Natural killer cell (primary cell): ENCODE results near the gene TADA2A. TPM values are rescaled to one million over a fixed set of nuclear protein-coding genes. Genes with fewer than 3 reads are reported as not detected.

Experiments
- ATAC-seq, 3 donors: fragments of 150-1000 bp in 2 of 3; fragments of 200-7000 bp in 1 of 3; cut with Tn5 transposase; 1 replicate in 1 of 3; 2 replicates in 2 of 3; pipeline ENCODE4 v1.10.0; 2021; ENCODE audit warnings: mild to moderate bottlenecking in 2 of 3, moderate library complexity in 2 of 3
- DNase-seq, 2 donors: peaks; one replicate each; pipeline versions ENCODE4 v3.0.0 to v3.0.0-alpha.2; 2013 to 2021; ENCODE audit warnings: mixed read lengths in 1 of 2
- H3K27ac ChIP-seq: one replicate; pipeline ENCODE4 v1.5.1; 2013; ENCODE audit warnings: mild to moderate bottlenecking, low read length
- H3K27me3 ChIP-seq: one replicate; pipeline ENCODE4 v1.6.1; 2013; ENCODE audit warnings: low read length; ENCODE audit not compliant: control insufficient read depth, insufficient read depth
- H3K36me3 ChIP-seq: one replicate; pipeline ENCODE4 v1.6.1; 2013; ENCODE audit warnings: low read length; ENCODE audit not compliant: control insufficient read depth, insufficient read depth
- H3K4me1 ChIP-seq: one replicate; pipeline ENCODE4 v1.6.1; 2013; ENCODE audit warnings: low read length; ENCODE audit not compliant: control insufficient read depth, insufficient read depth
- H3K4me3 ChIP-seq: one replicate; pipeline ENCODE4 v1.5.1; 2013; ENCODE audit warnings: low read length
- H3K9me3 ChIP-seq: one replicate; pipeline ENCODE4 v1.6.1; 2013; ENCODE audit warnings: low read length; ENCODE audit not compliant: control insufficient read depth, insufficient read depth
- H3K27ac Mint-ChIP-seq, 2 donors: one replicate each; pipeline ENCODE4 v1.8.0; 2022; ENCODE audit warnings: mild to moderate bottlenecking in 2 of 2, mixed read lengths in 2 of 2, moderate library complexity in 1 of 2
- H3K27me3 Mint-ChIP-seq, 2 donors: one replicate each; pipeline ENCODE4 v1.8.0; 2022; ENCODE audit warnings: low read depth in 2 of 2, mixed read lengths in 2 of 2
- H3K36me3 Mint-ChIP-seq: one replicate; pipeline ENCODE4 v1.8.0; 2022; ENCODE audit warnings: mixed read lengths
- H3K4me1 Mint-ChIP-seq, 2 donors: one replicate each; pipeline ENCODE4 v1.8.0; 2022; ENCODE audit warnings: mixed read lengths in 2 of 2
- H3K4me3 Mint-ChIP-seq: one replicate; pipeline ENCODE4 v1.8.0; 2022; ENCODE audit warnings: mild to moderate bottlenecking, moderate library complexity, mixed read lengths
- H3K9me3 Mint-ChIP-seq, 2 donors: one replicate each; pipeline ENCODE4 v1.8.0; 2022; ENCODE audit warnings: mixed read lengths in 2 of 2
- CTCF ChIP-seq: fragments of 200-600 bp; IDR thresholded peaks from one replicate; pipeline ENCODE4 v1.8.0; 2022; ENCODE audit warnings: antibody characterized with exemption
- WGBS: methylation state at CpG from one replicate; pipeline ENCODE4 v1.1.7; 2013; ENCODE audit warnings: missing lambda C conversion rate; ENCODE audit not compliant: insufficient coverage; 5-methylcytosine and 5-hydroxymethylcytosine counted together
- intact Hi-C: fragments of 100-400 bp; cut with micrococcal nuclease; formaldehyde crosslinking; loops from one replicate; pipeline ENCODE4 v1.14.2; 2022
- total RNA-seq, 4 donors: library from RNA; stranded (reverse); fragments of 120-200 nt in 1 of 4; gene quantifications; one replicate each; pipeline versions ENCODE4 v1.2.3 to v1.2.4, GENCODE V29; 2013 to 2022

The TADA2A gene
- total RNA-seq, 3 donors from 2014 or later (not counting 1 experiment from before 2014, with no cell fraction given) = 14.8 to 28.1 (median 26.7) TPM

DNA sequence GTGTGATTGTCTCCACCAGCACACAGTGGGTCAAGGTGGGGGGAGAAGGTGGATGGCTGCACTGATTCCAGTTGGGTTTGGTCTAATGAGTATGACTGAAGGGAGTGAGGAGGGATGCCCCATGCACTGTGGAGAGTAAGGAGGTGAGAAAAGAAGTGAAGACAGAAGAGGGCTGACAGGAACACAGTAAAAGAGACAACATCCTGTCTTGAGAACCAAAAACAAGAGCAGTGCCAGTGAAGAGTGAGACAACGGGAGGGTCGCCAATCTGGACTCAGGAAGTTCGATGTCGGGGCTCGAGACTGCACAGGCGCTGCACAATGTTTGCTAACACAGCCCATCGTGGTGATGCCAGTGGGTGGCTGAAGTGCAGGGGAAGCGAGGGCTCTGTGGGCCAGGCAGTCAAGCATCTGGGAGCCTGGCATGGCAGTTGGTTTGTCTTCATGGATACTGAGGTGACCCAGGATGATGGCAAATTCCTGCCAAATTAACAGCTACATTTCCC is 117.1 kb downstream of the TADA2A start:
- H3K36me3 Mint-ChIP-seq = peaks cover 10% of the 10 kb centered on the region
- ATAC-seq = no peak
- H3K4me3 Mint-ChIP-seq = no peak overlapping the region
- no peak overlapping the region for H3K27ac ChIP-seq
- peaks cover 67% of the 10 kb centered on the region for H3K36me3 ChIP-seq
- no peaks in the 10 kb centered on the region for H3K9me3 ChIP-seq
- H3K27me3 ChIP-seq = no peaks in the 10 kb centered on the region
- WGBS = 74% methylated on average over 8 of the region's 8 CpGs
- H3K4me1 Mint-ChIP-seq = peaks cover 34 to 37% of the 10 kb centered on the region in 2 donors
- TF ChIP-seq CTCF = no peak
- peaks cover 4% of the 10 kb centered on the region for H3K4me1 ChIP-seq
- DNase-seq = no peak
- no peak overlapping the region for H3K4me3 ChIP-seq
- peak overlapping the region; percentile 19 to 48 for H3K27ac Mint-ChIP-seq
- no peaks in the 10 kb centered on the region for H3K9me3 Mint-ChIP-seq
- intact Hi-C loops = no loop called here
- no peaks in the 10 kb centered on the region for H3K27me3 Mint-ChIP-seq

GRCh38 chr17:37527249-37527851 is 120.7 kb downstream of the TADA2A start:
- H3K4me1 Mint-ChIP-seq = peaks cover 12 to 16% of the 10 kb centered on the region in 2 donors
- TF ChIP-seq CTCF = peak; percentile 39

More at GRCh38 chr17:37527249-37527851, 120.7 kb downstream of the TADA2A start:
- WGBS = 91% methylated on average over 2 of the region's 5 CpGs
- Mint-ChIP-seq H3K27ac (peak overlapping the region; percentile 25 to 37), H3K36me3 (peaks cover 8% of the 10 kb centered on the region), H3K27me3 (no peaks in the 10 kb centered on the region), H3K9me3 (no peaks in the 10 kb centered on the region), H3K4me3 (no peak overlapping the region)
- Histone ChIP-seq H3K27ac (no peak overlapping the region), H3K36me3 (peaks cover 73% of the 10 kb centered on the region), H3K27me3 (no peaks in the 10 kb centered on the region), H3K9me3 (no peaks in the 10 kb centered on the region), H3K4me1 (no peaks in the 10 kb centered on the region), H3K4me3 (no peak overlapping the region)
- intact Hi-C loops = no loop called here
- ATAC-seq = peak in 2 of 3 donors; percentile 42 to 53
- peak in 1 of 2 donors; percentile 66 for DNase-seq

Other genes with a start within 250 kb of the TADA2A start
- gene C17orf78, start 30.9 kb upstream of the TADA2A start, total RNA-seq = not detected
- 10 to 100 TPM; 22.9 to 23.9 (median 23.6) TPM for gene ACACA, start 50 bp upstream of the TADA2A start, total RNA-seq
- 1 to 10 TPM; 5.0 to 9.1 (median 5.3) TPM for gene DUSP14, start 83.0 kb downstream of the TADA2A start, total RNA-seq
- 100 to 1,000 TPM in 1 of 3 donors, 10 to 100 TPM in 2; 82.1 to 137 (median 88.2) TPM for gene SYNRG, start 202.5 kb downstream of the TADA2A start, total RNA-seq
- 10 to 100 TPM; 39.1 to 47.5 (median 41.9) TPM for gene DDX52, start 236.6 kb downstream of the TADA2A start, total RNA-seq